HuH-7 (cell line): Measurements from ENCODE around the gene APBA2.
"Not testable (repeated sequence)": the region's sequence is repeated elsewhere in the genome, so short reads cannot be mapped to it uniquely, and the experiment has no call there.

Experiments used
- DNase-seq: peaks from one replicate; pipeline ENCODE4 v3.0.0; 2011; ENCODE audit warnings: low spot score

APBA2 gene

DNA sequence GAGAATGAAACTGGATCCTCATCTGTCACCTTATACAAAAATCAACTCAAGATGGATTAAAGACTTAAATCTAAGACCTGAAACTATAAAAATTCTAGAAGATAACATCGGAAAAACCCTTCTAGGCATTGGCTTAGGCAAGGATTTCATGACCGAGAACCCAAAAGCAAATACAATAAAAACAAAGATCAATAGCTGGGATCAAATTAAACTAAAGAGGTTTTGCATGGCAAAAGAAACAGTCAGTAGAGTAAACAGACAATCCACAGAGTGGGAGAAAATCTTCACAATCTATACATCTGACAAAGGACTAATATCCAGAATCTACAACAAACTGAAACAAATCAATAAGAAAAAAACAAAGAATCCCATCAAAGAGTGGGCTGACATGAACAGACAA lies 281.3 kb downstream of the APBA2 start:
- not testable (repeated sequence) for DNase-seq
